SIG-M5 (cell line): ENCODE measurements around the gene CTSE.

Source experiments
- DNase-seq: peaks from one replicate; lab custom pipeline; 2025; lab: John Stamatoyannopoulos, UW

CTSE gene

GRCh38 chr1:205991237-205991636, 32.5 kb downstream of the CTSE start:
- DNase-seq = no peak

- DNase-seq = no peak
Measured at GRCh38 chr1:205990226-205990625, 33.5 kb downstream of the CTSE start.

GRCh38 chr1:205989786-205990185, 33.9 kb downstream of the CTSE start:
- DNase-seq = no peak

- DNase-seq = no peak
Measured at GRCh38 chr1:205988585-205988995, 35.1 kb downstream of the CTSE start.

- DNase-seq = no peak
Measured at GRCh38 chr1:205986861-205987260, 36.8 kb downstream of the CTSE start.

- DNase-seq = no peak
Measured at GRCh38 chr1:205986292-205986691, 37.4 kb downstream of the CTSE start.

GRCh38 chr1:205985330-205986005, 38.2 kb downstream of the CTSE start:
- DNase-seq = no peak

GRCh38 chr1:205983925-205984725, 39.6 kb downstream of the CTSE start:
- no peak for DNase-seq

GRCh38 chr1:205981257-205981656, 42.4 kb downstream of the CTSE start:
- DNase-seq = no peak

- DNase-seq = no peak
Measured at GRCh38 chr1:205980237-205980870, 43.3 kb downstream of the CTSE start.

GRCh38 chr1:205979301-205979700, 44.4 kb downstream of the CTSE start:
- DNase-seq = no peak

- no peak for DNase-seq
Measured at GRCh38 chr1:205978676-205979075, 45.0 kb downstream of the CTSE start.

GRCh38 chr1:205977402-205978014, 46.2 kb downstream of the CTSE start:
- DNase-seq = peak; percentile 36

- no peak for DNase-seq
Measured at GRCh38 chr1:205976708-205977401, 46.8 kb downstream of the CTSE start.

- no peak for DNase-seq
Measured at GRCh38 chr1:205976036-205976435, 47.7 kb downstream of the CTSE start.

GRCh38 chr1:205975387-205975998, 48.2 kb downstream of the CTSE start:
- no peak for DNase-seq

- no peak for DNase-seq
Measured at GRCh38 chr1:205974712-205975111, 49.0 kb downstream of the CTSE start.

GRCh38 chr1:205973377-205974232, 50.1 kb downstream of the CTSE start:
- DNase-seq = no peak

- DNase-seq = no peak
Measured at GRCh38 chr1:205972491-205973168, 51.1 kb downstream of the CTSE start.

- no peak for DNase-seq
Measured at GRCh38 chr1:205972081-205972480, 51.6 kb downstream of the CTSE start.
